Measurements from ENCODE around the gene ADNP. TPM values are rescaled to one million over a fixed set of nuclear protein-coding genes. Genes with fewer than 3 reads are reported as not detected.

ADNP gene
- total and polyA plus RNA-seq, 2 experiments from 2014 or later: 95.0 to 106 TPM

DNA sequence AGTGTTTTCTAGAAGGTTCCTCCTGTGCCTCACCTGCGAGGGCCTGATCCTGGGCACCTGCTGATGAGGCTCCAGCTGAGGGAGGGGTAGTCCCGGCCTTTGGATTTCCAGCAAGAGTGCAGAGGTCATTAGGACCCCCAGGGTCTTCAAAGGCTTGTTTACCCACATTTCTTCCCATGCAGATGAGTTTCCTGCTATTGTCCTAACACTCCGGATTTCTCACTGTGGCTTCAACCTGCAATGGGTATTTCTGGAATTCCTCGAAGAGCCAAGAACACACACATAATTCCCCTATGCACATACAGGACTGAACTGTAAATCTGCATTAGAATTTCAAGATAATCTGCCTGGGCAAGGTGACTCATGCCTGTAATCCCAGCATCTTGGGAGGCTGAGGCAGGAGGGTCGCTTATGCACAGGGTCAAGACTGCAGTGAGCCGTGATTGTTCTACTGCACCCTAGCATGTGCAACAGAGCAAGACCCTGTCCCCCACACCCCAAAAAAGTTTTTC, 53.9 kb downstream of the ADNP start:
- Histone ChIP-seq H4K20me1 (replicated peaks; ENCODE audit: insufficient read depth) (no peaks in the 10 kb centered on the region), H3K79me2 (replicated peaks; ENCODE audit: insufficient read depth) (no peaks in the 10 kb centered on the region), H3K4me3 (no peak overlapping the region), H3K27ac (ENCODE audit: low read depth) (no peak overlapping the region), H3K4me1 (ENCODE audit: insufficient read depth) (no peaks in the 10 kb centered on the region), H3F3A (replicated peaks; ENCODE audit: low read depth) (no peaks in the 10 kb centered on the region), H3K9me2 (ENCODE audit: insufficient read depth) (no peaks in the 10 kb centered on the region), H2AFZ (no peak overlapping the region), H3K4me2 (no peak overlapping the region), H3K27me3 (ENCODE audit: insufficient read depth) (no peaks in the 10 kb centered on the region), H3K36me3 (ENCODE audit: insufficient read depth) (no peaks in the 10 kb centered on the region)
- H3K4me3 Mint-ChIP-seq: no peak overlapping the region
- no peak for TF ChIP-seq JUNB (IDR thresholded peaks at IDR 0.05; ENCODE audit: unreplicated experiment)
- no peak for TF ChIP-seq POLR2AphosphoS5 (IDR thresholded peaks at IDR 0.05; ENCODE audit: low read depth)
- TF ChIP-seq, protein P1, sequence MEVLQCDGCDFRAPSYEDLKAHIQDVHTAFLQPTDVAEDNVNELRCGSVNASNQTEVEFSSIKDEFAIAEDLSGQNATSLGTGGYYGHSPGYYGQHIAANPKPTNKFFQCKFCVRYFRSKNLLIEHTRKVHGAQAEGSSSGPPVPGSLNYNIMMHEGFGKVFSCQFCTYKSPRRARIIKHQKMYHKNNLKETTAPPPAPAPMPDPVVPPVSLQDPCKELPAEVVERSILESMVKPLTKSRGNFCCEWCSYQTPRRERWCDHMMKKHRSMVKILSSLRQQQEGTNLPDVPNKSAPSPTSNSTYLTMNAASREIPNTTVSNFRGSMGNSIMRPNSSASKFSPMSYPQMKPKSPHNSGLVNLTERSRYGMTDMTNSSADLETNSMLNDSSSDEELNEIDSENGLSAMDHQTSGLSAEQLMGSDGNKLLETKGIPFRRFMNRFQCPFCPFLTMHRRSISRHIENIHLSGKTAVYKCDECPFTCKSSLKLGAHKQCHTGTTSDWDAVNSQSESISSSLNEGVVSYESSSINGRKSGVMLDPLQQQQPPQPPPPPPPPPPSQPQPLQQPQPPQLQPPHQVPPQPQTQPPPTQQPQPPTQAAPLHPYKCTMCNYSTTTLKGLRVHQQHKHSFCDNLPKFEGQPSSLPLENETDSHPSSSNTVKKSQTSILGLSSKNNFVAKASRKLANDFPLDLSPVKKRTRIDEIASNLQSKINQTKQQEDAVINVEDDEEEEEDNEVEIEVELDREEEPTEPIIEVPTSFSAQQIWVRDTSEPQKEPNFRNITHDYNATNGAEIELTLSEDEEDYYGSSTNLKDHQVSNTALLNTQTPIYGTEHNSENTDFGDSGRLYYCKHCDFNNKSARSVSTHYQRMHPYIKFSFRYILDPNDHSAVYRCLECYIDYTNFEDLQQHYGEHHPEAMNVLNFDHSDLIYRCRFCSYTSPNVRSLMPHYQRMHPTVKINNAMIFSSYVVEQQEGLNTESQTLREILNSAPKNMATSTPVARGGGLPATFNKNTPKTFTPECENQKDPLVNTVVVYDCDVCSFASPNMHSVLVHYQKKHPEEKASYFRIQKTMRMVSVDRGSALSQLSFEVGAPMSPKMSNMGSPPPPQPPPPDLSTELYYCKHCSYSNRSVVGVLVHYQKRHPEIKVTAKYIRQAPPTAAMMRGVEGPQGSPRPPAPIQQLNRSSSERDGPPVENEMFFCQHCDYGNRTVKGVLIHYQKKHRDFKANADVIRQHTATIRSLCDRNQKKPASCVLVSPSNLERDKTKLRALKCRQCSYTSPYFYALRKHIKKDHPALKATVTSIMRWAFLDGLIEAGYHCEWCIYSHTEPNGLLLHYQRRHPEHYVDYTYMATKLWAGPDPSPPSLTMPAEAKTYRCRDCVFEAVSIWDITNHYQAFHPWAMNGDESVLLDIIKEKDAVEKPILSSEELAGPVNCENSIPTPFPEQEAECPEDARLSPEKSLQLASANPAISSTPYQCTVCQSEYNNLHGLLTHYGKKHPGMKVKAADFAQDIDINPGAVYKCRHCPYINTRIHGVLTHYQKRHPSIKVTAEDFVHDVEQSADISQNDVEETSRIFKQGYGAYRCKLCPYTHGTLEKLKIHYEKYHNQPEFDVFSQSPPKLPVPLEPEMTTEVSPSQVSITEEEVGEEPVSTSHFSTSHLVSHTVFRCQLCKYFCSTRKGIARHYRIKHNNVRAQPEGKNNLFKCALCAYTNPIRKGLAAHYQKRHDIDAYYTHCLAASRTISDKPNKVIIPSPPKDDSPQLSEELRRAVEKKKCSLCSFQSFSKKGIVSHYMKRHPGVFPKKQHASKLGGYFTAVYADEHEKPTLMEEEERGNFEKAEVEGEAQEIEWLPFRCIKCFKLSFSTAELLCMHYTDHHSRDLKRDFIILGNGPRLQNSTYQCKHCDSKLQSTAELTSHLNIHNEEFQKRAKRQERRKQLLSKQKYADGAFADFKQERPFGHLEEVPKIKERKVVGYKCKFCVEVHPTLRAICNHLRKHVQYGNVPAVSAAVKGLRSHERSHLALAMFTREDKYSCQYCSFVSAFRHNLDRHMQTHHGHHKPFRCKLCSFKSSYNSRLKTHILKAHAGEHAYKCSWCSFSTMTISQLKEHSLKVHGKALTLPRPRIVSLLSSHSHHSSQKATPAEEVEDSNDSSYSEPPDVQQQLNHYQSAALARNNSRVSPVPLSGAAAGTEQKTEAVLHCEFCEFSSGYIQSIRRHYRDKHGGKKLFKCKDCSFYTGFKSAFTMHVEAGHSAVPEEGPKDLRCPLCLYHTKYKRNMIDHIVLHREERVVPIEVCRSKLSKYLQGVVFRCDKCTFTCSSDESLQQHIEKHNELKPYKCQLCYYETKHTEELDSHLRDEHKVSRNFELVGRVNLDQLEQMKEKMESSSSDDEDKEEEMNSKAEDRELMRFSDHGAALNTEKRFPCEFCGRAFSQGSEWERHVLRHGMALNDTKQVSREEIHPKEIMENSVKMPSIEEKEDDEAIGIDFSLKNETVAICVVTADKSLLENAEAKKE (CRISPR knock-in tag; IDR thresholded peaks at IDR 0.05): no peak
- no peak for TF ChIP-seq CREB1 (CRISPR knock-in tag; IDR thresholded peaks at IDR 0.05; ENCODE audit: low read depth)
- TF ChIP-seq, protein P2, sequence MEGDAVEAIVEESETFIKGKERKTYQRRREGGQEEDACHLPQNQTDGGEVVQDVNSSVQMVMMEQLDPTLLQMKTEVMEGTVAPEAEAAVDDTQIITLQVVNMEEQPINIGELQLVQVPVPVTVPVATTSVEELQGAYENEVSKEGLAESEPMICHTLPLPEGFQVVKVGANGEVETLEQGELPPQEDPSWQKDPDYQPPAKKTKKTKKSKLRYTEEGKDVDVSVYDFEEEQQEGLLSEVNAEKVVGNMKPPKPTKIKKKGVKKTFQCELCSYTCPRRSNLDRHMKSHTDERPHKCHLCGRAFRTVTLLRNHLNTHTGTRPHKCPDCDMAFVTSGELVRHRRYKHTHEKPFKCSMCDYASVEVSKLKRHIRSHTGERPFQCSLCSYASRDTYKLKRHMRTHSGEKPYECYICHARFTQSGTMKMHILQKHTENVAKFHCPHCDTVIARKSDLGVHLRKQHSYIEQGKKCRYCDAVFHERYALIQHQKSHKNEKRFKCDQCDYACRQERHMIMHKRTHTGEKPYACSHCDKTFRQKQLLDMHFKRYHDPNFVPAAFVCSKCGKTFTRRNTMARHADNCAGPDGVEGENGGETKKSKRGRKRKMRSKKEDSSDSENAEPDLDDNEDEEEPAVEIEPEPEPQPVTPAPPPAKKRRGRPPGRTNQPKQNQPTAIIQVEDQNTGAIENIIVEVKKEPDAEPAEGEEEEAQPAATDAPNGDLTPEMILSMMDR (conservative IDR thresholded peaks at IDR 0.05; ENCODE audit: low read depth in 2 of 2): no peak
- TF ChIP-seq NANOG (IDR thresholded peaks at IDR 0.05; ENCODE audit: borderline replicate concordance): no peak
- TF ChIP-seq ZNF114 (CRISPR knock-in tag; IDR thresholded peaks at IDR 0.05): no peak
- TF ChIP-seq, protein P3, sequence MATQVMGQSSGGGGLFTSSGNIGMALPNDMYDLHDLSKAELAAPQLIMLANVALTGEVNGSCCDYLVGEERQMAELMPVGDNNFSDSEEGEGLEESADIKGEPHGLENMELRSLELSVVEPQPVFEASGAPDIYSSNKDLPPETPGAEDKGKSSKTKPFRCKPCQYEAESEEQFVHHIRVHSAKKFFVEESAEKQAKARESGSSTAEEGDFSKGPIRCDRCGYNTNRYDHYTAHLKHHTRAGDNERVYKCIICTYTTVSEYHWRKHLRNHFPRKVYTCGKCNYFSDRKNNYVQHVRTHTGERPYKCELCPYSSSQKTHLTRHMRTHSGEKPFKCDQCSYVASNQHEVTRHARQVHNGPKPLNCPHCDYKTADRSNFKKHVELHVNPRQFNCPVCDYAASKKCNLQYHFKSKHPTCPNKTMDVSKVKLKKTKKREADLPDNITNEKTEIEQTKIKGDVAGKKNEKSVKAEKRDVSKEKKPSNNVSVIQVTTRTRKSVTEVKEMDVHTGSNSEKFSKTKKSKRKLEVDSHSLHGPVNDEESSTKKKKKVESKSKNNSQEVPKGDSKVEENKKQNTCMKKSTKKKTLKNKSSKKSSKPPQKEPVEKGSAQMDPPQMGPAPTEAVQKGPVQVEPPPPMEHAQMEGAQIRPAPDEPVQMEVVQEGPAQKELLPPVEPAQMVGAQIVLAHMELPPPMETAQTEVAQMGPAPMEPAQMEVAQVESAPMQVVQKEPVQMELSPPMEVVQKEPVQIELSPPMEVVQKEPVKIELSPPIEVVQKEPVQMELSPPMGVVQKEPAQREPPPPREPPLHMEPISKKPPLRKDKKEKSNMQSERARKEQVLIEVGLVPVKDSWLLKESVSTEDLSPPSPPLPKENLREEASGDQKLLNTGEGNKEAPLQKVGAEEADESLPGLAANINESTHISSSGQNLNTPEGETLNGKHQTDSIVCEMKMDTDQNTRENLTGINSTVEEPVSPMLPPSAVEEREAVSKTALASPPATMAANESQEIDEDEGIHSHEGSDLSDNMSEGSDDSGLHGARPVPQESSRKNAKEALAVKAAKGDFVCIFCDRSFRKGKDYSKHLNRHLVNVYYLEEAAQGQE (IDR thresholded peaks at IDR 0.05; ENCODE audit: unreplicated experiment): no peak
- TF ChIP-seq ZNF331 (CRISPR knock-in tag; IDR thresholded peaks at IDR 0.05; ENCODE audit: low read depth): no peak
- TF ChIP-seq, protein P4, sequence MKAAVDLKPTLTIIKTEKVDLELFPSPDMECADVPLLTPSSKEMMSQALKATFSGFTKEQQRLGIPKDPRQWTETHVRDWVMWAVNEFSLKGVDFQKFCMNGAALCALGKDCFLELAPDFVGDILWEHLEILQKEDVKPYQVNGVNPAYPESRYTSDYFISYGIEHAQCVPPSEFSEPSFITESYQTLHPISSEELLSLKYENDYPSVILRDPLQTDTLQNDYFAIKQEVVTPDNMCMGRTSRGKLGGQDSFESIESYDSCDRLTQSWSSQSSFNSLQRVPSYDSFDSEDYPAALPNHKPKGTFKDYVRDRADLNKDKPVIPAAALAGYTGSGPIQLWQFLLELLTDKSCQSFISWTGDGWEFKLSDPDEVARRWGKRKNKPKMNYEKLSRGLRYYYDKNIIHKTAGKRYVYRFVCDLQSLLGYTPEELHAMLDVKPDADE (IDR thresholded peaks at IDR 0.05): no peak
- no peak for TF ChIP-seq STAT1 (IDR thresholded peaks at IDR 0.05; ENCODE audit: unreplicated experiment)
- no peak for TF ChIP-seq EZH2phosphoT487 (IDR thresholded peaks at IDR 0.05; ENCODE audit: unreplicated experiment)
- no peak for TF ChIP-seq EZH2 (IDR thresholded peaks at IDR 0.05; ENCODE audit: low read depth, unreplicated experiment)
- ATAC-seq (no peak), DNase-seq (ENCODE audit: low spot score) (no peak)
- H3K27me3 Mint-ChIP-seq (ENCODE audit: insufficient read depth, low read depth, poor library complexity): peaks cover 16% of the 10 kb centered on the region
- H3K9me3 Mint-ChIP-seq: no peaks in the 10 kb centered on the region; the same call in 2 of the 3 replicates
- H3K36me3 Mint-ChIP-seq (ENCODE audit: low read depth): peaks cover 23% of the 10 kb centered on the region
- H3K27ac Mint-ChIP-seq: no peak overlapping the region
- peaks cover 25% of the 10 kb centered on the region for H3K4me1 Mint-ChIP-seq
